ENCODE measurements around the gene LRBA. TPM values are rescaled to one million over a fixed set of nuclear protein-coding genes. Genes with fewer than 3 reads are reported as not detected.

The LRBA gene
- total and polyA plus RNA-seq, 9 of the 15 experiments (the other 6 are each of a cell fraction or from before 2014, with no cell fraction given): 24.2 to 88.7 (median 59.7) TPM

DNA sequence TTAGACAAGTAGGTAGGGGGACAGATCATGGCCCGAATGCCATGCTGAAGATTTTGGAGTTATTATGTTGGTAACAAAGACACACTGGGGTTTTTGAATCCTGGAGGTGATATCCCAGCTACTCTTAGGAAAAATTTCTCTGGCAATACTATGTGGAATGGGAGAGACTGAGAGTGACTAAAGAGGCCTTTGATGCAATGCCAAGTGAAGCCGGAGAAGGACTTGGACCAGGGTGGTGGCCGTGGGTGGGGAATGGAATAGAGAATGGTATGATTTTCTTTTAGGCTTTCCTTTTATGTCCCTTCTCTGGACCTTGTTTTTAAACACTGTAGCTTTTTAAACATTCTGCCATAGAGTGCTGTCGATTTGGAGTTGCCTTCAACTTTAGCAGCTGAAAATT lies 795.2 kb downstream of the LRBA start:
- intact Hi-C loops (cut with micrococcal nuclease) (no loop called here), in situ Hi-C loops (cut with MboI) (loop anchor here (25.0 kb wide), 1 partner anchor 233 kb away; no protein-coding TSS in a partner anchor)
- Histone ChIP-seq H3K9me1 (ENCODE audit: control insufficient read depth, insufficient read depth, low read length) (no peaks in the 10 kb centered on the region), H3K27ac (ENCODE audit: extremely low read depth, low read depth, low read length) (no peak overlapping the region), H3K9me3 (replicated peaks; ENCODE audit: control insufficient read depth, insufficient read depth, low read depth, low read length) (no peaks in the 10 kb centered on the region), H3K27me3 (ENCODE audit: control insufficient read depth in 2 of 2, insufficient read depth in 2 of 2, low read length in 2 of 2) (no peaks in the 10 kb centered on the region), H3K9ac (ENCODE audit: insufficient read depth in 1 of 2, low read depth in 2 of 2, low read length in 2 of 2) (no peak overlapping the region), H3K4me2 (ENCODE audit: insufficient read depth, low read length) (no peak overlapping the region), H3K79me2 (ENCODE audit: control insufficient read depth, insufficient read depth, low read length) (no peaks in the 10 kb centered on the region), H2AFZ (ENCODE audit: low read depth, low read length) (no peak overlapping the region), H3K36me3 (ENCODE audit: control insufficient read depth, insufficient read depth, low read length) (no peaks in the 10 kb centered on the region), H4K20me1 (replicated peaks; ENCODE audit: control insufficient read depth, insufficient read depth, low read length) (no peaks in the 10 kb centered on the region), H3K4me3 (no peak overlapping the region), H3K4me1 (replicated peaks in 1 of 2; ENCODE audit: control insufficient read depth in 2 of 2, insufficient read depth in 2 of 2, low read length in 2 of 2) (no peaks in the 10 kb centered on the region)
- TF ChIP-seq PHB (CRISPR knock-in tag; IDR thresholded peaks at IDR 0.05) (no peak), KAT7 (CRISPR knock-in tag; IDR thresholded peaks at IDR 0.05; ENCODE audit: borderline replicate concordance) (no peak), PRDM10 (IDR thresholded peaks at IDR 0.05; ENCODE audit: partially characterized antibody) (no peak), EP400 (IDR thresholded peaks at IDR 0.05) (no peak), ARNT (IDR thresholded peaks at IDR 0.05) (no peak), CBX1 (IDR thresholded peaks at IDR 0.05; ENCODE audit: low read depth) (no peak), ZNF146 (CRISPR knock-in tag; IDR thresholded peaks at IDR 0.05; ENCODE audit: unreplicated experiment) (no peak), JUNB (CRISPR knock-in tag; conservative IDR thresholded peaks at IDR 0.05) (no peak), THRAP3 (IDR thresholded peaks at IDR 0.05; ENCODE audit: borderline replicate concordance) (no peak)
- TF ChIP-seq, protein P1, sequence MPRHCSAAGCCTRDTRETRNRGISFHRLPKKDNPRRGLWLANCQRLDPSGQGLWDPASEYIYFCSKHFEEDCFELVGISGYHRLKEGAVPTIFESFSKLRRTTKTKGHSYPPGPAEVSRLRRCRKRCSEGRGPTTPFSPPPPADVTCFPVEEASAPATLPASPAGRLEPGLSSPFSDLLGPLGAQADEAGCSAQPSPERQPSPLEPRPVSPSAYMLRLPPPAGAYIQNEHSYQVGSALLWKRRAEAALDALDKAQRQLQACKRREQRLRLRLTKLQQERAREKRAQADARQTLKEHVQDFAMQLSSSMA (CRISPR knock-in tag; IDR thresholded peaks at IDR 0.05): no peak
- TF ChIP-seq, protein P2, sequence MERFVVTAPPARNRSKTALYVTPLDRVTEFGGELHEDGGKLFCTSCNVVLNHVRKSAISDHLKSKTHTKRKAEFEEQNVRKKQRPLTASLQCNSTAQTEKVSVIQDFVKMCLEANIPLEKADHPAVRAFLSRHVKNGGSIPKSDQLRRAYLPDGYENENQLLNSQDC (CRISPR knock-in tag; IDR thresholded peaks at IDR 0.05): no peak
- TF ChIP-seq, protein P3, sequence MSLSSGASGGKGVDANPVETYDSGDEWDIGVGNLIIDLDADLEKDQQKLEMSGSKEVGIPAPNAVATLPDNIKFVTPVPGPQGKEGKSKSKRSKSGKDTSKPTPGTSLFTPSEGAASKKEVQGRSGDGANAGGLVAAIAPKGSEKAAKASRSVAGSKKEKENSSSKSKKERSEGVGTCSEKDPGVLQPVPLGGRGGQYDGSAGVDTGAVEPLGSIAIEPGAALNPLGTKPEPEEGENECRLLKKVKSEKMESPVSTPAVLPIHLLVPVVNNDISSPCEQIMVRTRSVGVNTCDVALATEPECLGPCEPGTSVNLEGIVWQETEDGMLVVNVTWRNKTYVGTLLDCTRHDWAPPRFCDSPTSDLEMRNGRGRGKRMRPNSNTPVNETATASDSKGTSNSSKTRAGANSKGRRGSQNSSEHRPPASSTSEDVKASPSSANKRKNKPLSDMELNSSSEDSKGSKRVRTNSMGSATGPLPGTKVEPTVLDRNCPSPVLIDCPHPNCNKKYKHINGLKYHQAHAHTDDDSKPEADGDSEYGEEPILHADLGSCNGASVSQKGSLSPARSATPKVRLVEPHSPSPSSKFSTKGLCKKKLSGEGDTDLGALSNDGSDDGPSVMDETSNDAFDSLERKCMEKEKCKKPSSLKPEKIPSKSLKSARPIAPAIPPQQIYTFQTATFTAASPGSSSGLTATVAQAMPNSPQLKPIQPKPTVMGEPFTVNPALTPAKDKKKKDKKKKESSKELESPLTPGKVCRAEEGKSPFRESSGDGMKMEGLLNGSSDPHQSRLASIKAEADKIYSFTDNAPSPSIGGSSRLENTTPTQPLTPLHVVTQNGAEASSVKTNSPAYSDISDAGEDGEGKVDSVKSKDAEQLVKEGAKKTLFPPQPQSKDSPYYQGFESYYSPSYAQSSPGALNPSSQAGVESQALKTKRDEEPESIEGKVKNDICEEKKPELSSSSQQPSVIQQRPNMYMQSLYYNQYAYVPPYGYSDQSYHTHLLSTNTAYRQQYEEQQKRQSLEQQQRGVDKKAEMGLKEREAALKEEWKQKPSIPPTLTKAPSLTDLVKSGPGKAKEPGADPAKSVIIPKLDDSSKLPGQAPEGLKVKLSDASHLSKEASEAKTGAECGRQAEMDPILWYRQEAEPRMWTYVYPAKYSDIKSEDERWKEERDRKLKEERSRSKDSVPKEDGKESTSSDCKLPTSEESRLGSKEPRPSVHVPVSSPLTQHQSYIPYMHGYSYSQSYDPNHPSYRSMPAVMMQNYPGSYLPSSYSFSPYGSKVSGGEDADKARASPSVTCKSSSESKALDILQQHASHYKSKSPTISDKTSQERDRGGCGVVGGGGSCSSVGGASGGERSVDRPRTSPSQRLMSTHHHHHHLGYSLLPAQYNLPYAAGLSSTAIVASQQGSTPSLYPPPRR (CRISPR knock-in tag; IDR thresholded peaks at IDR 0.05; ENCODE audit: borderline replicate concordance): no peak
- DNase-seq (ENCODE audit: extremely low read depth in 1 of 4, low spot score in 3 of 4) (no peak), FAIRE-seq (no peak), ATAC-seq (no peak)
- 12% methylated on average over 4 of the region's 4 CpGs for WGBS (ENCODE audit: insufficient coverage, low coverage, missing lambda C conversion rate)
- BruUV-seq (replicated peaks): no TSS peak
- POLR2A ChIA-PET: no interaction called here
- CTCF ChIA-PET (ENCODE audit: low intra/inter-chr PET ratio): no interaction called here

All from K562 (cell line).